H1 (cell line): Measurements from ENCODE around the gene NEDD4L. TPM values are rescaled to one million over a fixed set of nuclear protein-coding genes. Genes with fewer than 3 reads are reported as not detected.

Source experiments
- CBX8 ChIP-seq: fragments of 300-800, 300-1000 bp; sonication (generic); IDR thresholded peaks from 2 replicates; pipeline ENCODE4 v1.7.1; 2016; ENCODE audit warnings: low read depth, low read length, borderline replicate concordance
- POLR2A ChIP-seq, 2 experiments: IDR thresholded peaks; 1 replicate in 1 of 2; 2 replicates in 1 of 2; pipeline ENCODE4 v1.6.1; 2011; ENCODE audit warnings: low read depth in 2 of 2, low read length in 2 of 2, mild to moderate bottlenecking in 2 of 2; ENCODE audit errors: control extremely low read depth in 1 of 2
- SIX5 ChIP-seq: IDR thresholded peaks from 2 replicates; pipeline ENCODE4 v1.6.1; 2011; ENCODE audit warnings: mild to moderate bottlenecking, low read depth, low read length
- SP4 ChIP-seq: IDR thresholded peaks from 2 replicates; pipeline ENCODE4 v1.6.1; 2012; ENCODE audit warnings: low read length, inconsistent platforms
- TCF12 ChIP-seq: IDR thresholded peaks from 2 replicates; pipeline ENCODE4 v1.6.1; 2011; ENCODE audit warnings: low read depth, mild to moderate bottlenecking, low read length
- polyA plus RNA-seq, 7 experiments: library from polyadenylated mRNA; depleted of rRNA in 3 of 7; stranded (reverse) in 5 of 7; unstranded in 2 of 7; fragments of >200 nt in 5 of 7; fragments of 200-250 nt in 2 of 7; gene quantifications; 1 replicate in 5 of 7; 2 replicates in 1 of 7; 4 replicates in 1 of 7; pipeline versions ENCODE4 v1.2.1 to v1.2.3, GENCODE V29; 2011 to 2013; ENCODE audit warnings: missing spikeins in 2 of 7, mixed read lengths in 2 of 7
- total RNA-seq: library from RNA; stranded (reverse); fragmentation: NEBNext Ultra II Directional; extraction: Animal tissue kit (Norgen Biotek cat#: 25700); gene quantifications from 2 replicates; pipeline ENCODE4 v1.2.1, GENCODE V29; 2021

The NEDD4L gene
- total and polyA plus RNA-seq, 2 of the 8 experiments (the other 6 are each of a cell fraction or from before 2014, with no cell fraction given), result 37.3 to 69.8 TPM

DNA sequence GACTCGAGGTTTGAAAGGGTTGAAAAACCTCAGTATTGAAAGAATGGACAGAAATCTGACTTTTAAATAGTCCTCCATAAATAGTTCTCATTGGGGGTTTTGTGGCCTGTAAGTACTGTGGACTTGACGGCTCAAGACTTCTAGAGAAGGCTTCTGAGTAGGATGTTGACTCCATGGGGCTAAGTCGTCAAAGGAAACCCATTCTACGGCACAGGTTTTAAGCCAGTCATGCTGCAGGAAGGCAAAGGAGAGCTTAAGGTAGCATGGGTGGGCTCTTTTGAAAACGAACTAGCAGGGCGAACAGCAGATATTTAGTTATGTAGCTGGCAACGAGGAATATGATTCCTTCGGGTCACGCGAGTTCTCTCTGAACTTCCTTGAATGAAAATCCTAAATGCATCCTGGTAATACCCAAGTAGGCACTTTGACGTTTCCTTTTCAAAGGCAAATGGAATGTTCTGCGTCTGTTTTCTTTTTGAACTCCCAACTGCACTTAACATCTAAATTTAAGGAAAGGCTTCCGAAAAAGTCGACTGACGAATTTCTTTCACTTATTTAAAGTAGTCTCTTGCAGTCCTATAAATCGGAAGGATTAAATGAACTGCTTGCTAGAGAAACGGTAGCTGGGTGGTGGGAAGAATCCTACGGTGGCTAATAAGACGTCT lies 1.1 kb upstream of the NEDD4L start (continued):
- TF ChIP-seq SIX5 (no peak), POLR2A (IDR thresholded peaks at IDR 0.05; ENCODE audit: control extremely low read depth in 1 of 2, low read depth in 2 of 2, low read length in 2 of 2) (no peak), SP4 (no peak), TCF12 (no peak), CBX8 (no peak)
